Spleen (tissue), 11 donors: Measurements from ENCODE around the gene SLC39A11. TPM values are rescaled to one million over a fixed set of nuclear protein-coding genes. Genes with fewer than 3 reads are reported as not detected.

Experiments
- DNase-seq: peaks from one replicate; pipeline ENCODE4 v3.0.0-alpha.2; 2020
- H3K27ac ChIP-seq, 8 donors: fragments of 200-600 bp; sonication (generic) in 7 of 8; 1 replicate in 4 of 8; 2 replicates in 4 of 8; pipeline versions ENCODE4 v1.5.0 to v1.8.0; 2016 to 2021; ENCODE audit warnings: inconsistent platforms in 4 of 8, mild to moderate bottlenecking in 4 of 8, moderate library complexity in 1 of 8
- H3K27me3 ChIP-seq, 7 donors: fragments of 200-600 bp; sonication (generic) in 6 of 7; replicated peaks in 1 of 7; 1 replicate in 4 of 7; 2 replicates in 3 of 7; pipeline versions ENCODE4 v1.5.0 to v1.8.0; 2016 to 2021; ENCODE audit warnings: inconsistent platforms in 3 of 7, mild to moderate bottlenecking in 1 of 7
- H3K36me3 ChIP-seq, 6 donors: fragments of 200-600 bp; sonication (generic) in 5 of 6; 1 replicate in 4 of 6; 2 replicates in 2 of 6; pipeline versions ENCODE4 v1.5.0 to v1.8.0; 2016 to 2021; ENCODE audit warnings: inconsistent platforms in 2 of 6
- H3K4me1 ChIP-seq, 6 donors: fragments of 200-600 bp; sonication (generic) in 5 of 6; 1 replicate in 3 of 6; 2 replicates in 3 of 6; pipeline versions ENCODE4 v1.5.0 to v1.8.0; 2016 to 2021; ENCODE audit warnings: inconsistent platforms in 3 of 6
- H3K4me3 ChIP-seq, 8 donors: fragments of 200-600 bp; sonication (generic) in 7 of 8; 1 replicate in 4 of 8; 2 replicates in 4 of 8; pipeline versions ENCODE4 v1.5.0 to v1.8.0; 2016 to 2021; ENCODE audit warnings: inconsistent platforms in 4 of 8, mild to moderate bottlenecking in 4 of 8, moderate library complexity in 2 of 8
- H3K9me3 ChIP-seq, 8 donors: fragments of 200-600 bp; sonication (generic) in 7 of 8; 1 replicate in 4 of 8; 2 replicates in 4 of 8; pipeline versions ENCODE4 v1.5.0 to v1.8.0; 2016 to 2021; ENCODE audit warnings: inconsistent platforms in 4 of 8
- POLR2A ChIP-seq, 3 donors: fragments of 450-650 bp; IDR thresholded peaks; one replicate each; pipeline ENCODE4 v1.5.1; 2017; ENCODE audit warnings: antibody characterized with exemption in 3 of 3, mild to moderate bottlenecking in 1 of 3
- POLR2AphosphoS5 ChIP-seq, 3 donors: sonication (generic); formaldehyde crosslinking; IDR thresholded peaks; one replicate each; pipeline ENCODE4 v1.5.1; 2017; ENCODE audit warnings: antibody characterized with exemption in 3 of 3
- WGBS, 5 donors: extraction: QIAGEN DNeasy Blood & Tissue Kit in 3 of 5; methylation state at CpG; one replicate each; pipeline versions ENCODE4 v1.1.5 to v1.1.7; 2013 to 2018; 5-methylcytosine and 5-hydroxymethylcytosine counted together
- intact Hi-C: fragments of 100-400 bp; cut with DNase I; formaldehyde crosslinking; loops from one replicate; pipeline ENCODE4 v1.15.0; 2023; ENCODE audit warnings: low total_unique reads
- polyA plus RNA-seq, 3 donors: library from polyadenylated mRNA; stranded (reverse); fragments of 200-250 nt; gene quantifications; one replicate each; pipeline ENCODE4 v1.2.1, GENCODE V29; 2013
- small RNA-seq, 4 donors: library from RNA; depleted of rRNA; stranded (forward); fragments of <200 nt; gene quantifications; one replicate each; pipeline ENCODE3, GENCODE V24; 2016
- total RNA-seq, 7 donors: library from RNA; depleted of rRNA in 3 of 7; stranded (reverse); fragments of >200 nt in 3 of 7; fragmentation: NEBNext Ultra II Directional in 4 of 7; extraction: Animal tissue kit (Norgen Biotek cat#: 25700) in 4 of 7; gene quantifications; one replicate each; pipeline versions ENCODE4 v1.1.0 to v1.2.1, GENCODE V29; 2016 to 2021
- TF ChIP-seq, protein P1 (sequence below), 11 experiments: fragments of 200-600 bp in 7 of 11; fragments of 450-650 bp in 4 of 11; sonication (generic) in 4 of 11; IDR thresholded peaks in 8 of 11; conservative IDR thresholded peaks in 3 of 11; 1 replicate in 7 of 11; 2 replicates in 4 of 11; pipeline versions ENCODE4 v1.4.0 to v1.8.0; 2016 to 2021; ENCODE audit warnings: antibody characterized with exemption in 11 of 11, inconsistent platforms in 4 of 11, mild to moderate bottlenecking in 1 of 11
- donor health status: healthy with polysubstance abuse.
- donor health status: DM: no; HTN: no; CAD: no; lungs with moderate emphysema.
- donor health status: DM: no; HTN: no; CAD: no.
- donor health status: Bipolar disorder and iron deficiency.
- donor health status: healthy.
- donor health status: DM: no; HTN: no; CAD: no.
- donor health status: DM: yes; HTN: yes; CAD: no.

The SLC39A11 gene
- total and polyA plus RNA-seq, 10 donors: 4.1 to 45.2 (median 27.8) TPM

DNA sequence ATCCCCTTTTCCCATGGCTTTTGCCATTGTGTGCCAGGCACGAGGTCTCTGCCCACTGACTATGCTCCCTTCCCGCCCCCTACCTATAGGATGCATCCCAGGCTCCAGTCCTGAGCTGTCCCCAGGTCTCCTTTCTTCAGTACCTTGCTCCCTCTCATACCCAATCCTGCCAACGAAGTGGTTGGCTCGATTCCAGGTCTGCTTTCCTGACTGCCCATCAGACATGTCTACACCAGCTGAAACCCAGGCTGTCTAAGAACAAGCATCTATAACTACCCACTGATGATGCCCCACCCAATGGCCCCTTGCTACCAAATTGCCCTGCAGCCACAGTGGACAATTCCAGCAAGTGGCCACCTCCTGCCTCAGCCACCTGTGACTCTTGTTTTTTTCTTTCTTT is 492.6 kb downstream of the SLC39A11 start:
- no peaks in the 10 kb centered on the region for H3K4me1 ChIP-seq
- no peak for TF ChIP-seq POLR2A (IDR thresholded peaks at IDR 0.05)
- TF ChIP-seq, protein P1, sequence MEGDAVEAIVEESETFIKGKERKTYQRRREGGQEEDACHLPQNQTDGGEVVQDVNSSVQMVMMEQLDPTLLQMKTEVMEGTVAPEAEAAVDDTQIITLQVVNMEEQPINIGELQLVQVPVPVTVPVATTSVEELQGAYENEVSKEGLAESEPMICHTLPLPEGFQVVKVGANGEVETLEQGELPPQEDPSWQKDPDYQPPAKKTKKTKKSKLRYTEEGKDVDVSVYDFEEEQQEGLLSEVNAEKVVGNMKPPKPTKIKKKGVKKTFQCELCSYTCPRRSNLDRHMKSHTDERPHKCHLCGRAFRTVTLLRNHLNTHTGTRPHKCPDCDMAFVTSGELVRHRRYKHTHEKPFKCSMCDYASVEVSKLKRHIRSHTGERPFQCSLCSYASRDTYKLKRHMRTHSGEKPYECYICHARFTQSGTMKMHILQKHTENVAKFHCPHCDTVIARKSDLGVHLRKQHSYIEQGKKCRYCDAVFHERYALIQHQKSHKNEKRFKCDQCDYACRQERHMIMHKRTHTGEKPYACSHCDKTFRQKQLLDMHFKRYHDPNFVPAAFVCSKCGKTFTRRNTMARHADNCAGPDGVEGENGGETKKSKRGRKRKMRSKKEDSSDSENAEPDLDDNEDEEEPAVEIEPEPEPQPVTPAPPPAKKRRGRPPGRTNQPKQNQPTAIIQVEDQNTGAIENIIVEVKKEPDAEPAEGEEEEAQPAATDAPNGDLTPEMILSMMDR (IDR thresholded peaks at IDR 0.05 in 8 of 11, conservative IDR thresholded peaks at IDR 0.05 in 3 of 11): no peak
- TF ChIP-seq POLR2AphosphoS5 (IDR thresholded peaks at IDR 0.05): no peak
- H3K4me3 ChIP-seq: no peak overlapping the region
- no peak overlapping the region for H3K27ac ChIP-seq
- H3K36me3 ChIP-seq: no peaks in the 10 kb centered on the region
- intact Hi-C loops: no loop called here
- H3K27me3 ChIP-seq: peaks cover 0 to 57% (median 5%) of the 10 kb centered on the region in 7 donors
- no peak for DNase-seq
- H3K9me3 ChIP-seq: no peaks in the 10 kb centered on the region
- WGBS, 5 donors: 54 to 73% (median 67%) methylated on average over 4 of the region's 4 CpGs

DNA sequence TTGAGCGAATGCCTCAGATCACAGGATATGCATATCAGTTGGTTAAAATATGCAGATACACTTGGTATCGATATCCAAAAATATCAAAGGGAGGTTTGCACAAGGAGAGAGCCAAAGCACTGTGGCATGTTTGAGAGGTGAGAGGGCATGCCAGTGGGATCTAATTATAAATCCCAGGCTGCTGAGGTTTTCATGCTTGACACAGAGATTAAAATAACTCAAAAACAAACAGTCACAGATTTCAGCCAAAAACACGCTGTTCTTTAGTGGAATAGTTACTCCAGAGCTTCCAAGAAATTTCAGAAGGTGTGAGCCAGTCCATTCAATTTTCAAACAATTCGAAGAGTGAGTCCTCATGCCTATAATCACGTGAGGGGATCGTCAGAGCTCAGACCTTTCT is 493.8 kb downstream of the SLC39A11 start:
- Histone ChIP-seq H3K36me3 (no peaks in the 10 kb centered on the region), H3K4me3 (no peak overlapping the region), H3K4me1 (no peaks in the 10 kb centered on the region), H3K9me3 (no peaks in the 10 kb centered on the region), H3K27ac (no peak overlapping the region), H3K27me3 (peaks cover 0 to 57% (median 6%) of the 10 kb centered on the region in 7 donors)
- intact Hi-C loops: no loop called here
- WGBS, 5 donors: 70 to 75% (median 72%) methylated on average over 6 of the region's 6 CpGs
- DNase-seq: no peak
- no peak for TF ChIP-seq POLR2AphosphoS5 (IDR thresholded peaks at IDR 0.05)
- TF ChIP-seq POLR2A (IDR thresholded peaks at IDR 0.05): no peak
- TF ChIP-seq, protein P1 (IDR thresholded peaks at IDR 0.05 in 8 of 11, conservative IDR thresholded peaks at IDR 0.05 in 3 of 11): no peak

DNA sequence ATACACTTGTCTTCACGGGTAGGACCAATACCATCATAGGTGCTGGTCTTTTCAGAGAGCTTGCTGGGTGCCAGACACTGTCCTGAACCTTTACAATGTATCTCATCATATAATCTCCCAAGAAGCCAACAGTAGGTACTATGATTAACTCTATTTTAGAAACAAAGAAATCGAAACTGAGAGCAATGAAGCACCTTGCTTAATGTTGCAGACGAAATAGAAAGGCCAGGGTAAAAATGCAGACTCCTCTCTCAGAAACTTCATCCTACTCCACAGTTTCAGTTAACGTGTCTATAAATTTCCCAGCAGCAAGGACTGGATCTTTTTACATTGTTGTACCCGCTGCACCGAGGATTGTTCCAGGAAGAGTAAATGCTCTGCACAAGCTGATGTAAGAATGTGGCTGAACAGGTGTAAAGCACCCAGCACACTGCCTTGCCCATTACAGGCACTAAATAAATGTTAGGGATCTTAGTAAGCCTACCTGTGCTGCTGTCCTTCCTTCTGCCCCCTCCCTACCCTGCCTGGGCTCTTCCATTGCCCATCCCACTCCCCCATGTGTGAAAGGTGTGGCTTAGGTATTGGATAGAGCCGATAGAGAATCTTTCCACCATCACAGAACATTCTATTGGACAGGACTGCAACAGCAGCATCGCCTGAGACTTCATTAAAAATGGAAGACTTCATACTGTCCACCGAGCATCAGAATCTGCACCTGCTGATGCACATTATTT is 495.0 kb downstream of the SLC39A11 start:
- Histone ChIP-seq H3K36me3 (no peaks in the 10 kb centered on the region), H3K27me3 (peaks cover 0 to 60% (median 11%) of the 10 kb centered on the region in 7 donors), H3K27ac (no peak overlapping the region), H3K4me3 (no peak overlapping the region), H3K4me1 (peaks cover 0 to 6% (median 3%) of the 10 kb centered on the region in 6 donors), H3K9me3 (no peaks in the 10 kb centered on the region)
- no peak for DNase-seq
- 70 to 80% (median 76%) methylated on average over 9 of the region's 9 CpGs for WGBS, 5 donors
- TF ChIP-seq POLR2AphosphoS5 (IDR thresholded peaks at IDR 0.05) (no peak), POLR2A (IDR thresholded peaks at IDR 0.05) (no peak)
- TF ChIP-seq, protein P1 (IDR thresholded peaks at IDR 0.05 in 8 of 11, conservative IDR thresholded peaks at IDR 0.05 in 3 of 11): no peak
- intact Hi-C loops: no loop called here

Small RNA genes within 50 kb of the gene (small RNA-seq; reads per million reads assigned to genes)
- 0 reads per million in 4 donors for gene RF00422

Other genes with a start within 250 kb of the SLC39A11 start
- gene SSTR2, start 72.3 kb upstream of the SLC39A11 start, total RNA-seq: 10 to 100 TPM in 5 of 7 donors, 1 to 10 TPM in 2; 6.5 to 23.7 (median 16.2) TPM
- 1 to 10 TPM; 1.0 to 2.6 (median 2.3) TPM for gene SSTR2, start 72.3 kb upstream of the SLC39A11 start, polyA plus RNA-seq
- 10 to 100 TPM; 31.9 to 48.8 (median 36.1) TPM for gene COG1, start 100.4 kb upstream of the SLC39A11 start, total RNA-seq
- gene COG1, start 100.4 kb upstream of the SLC39A11 start, polyA plus RNA-seq: 10 to 100 TPM in 2 of 3 donors, 1 to 10 TPM in 1; 8.9 to 10.5 (median 10.4) TPM
- gene CPSF4L, start 169.2 kb upstream of the SLC39A11 start, total RNA-seq: not detected
- gene CPSF4L, start 169.2 kb upstream of the SLC39A11 start, polyA plus RNA-seq: not detected
- gene CDC42EP4, start 219.3 kb upstream of the SLC39A11 start, total RNA-seq: 10 to 100 TPM; 31.9 to 69.6 (median 50.1) TPM
- 10 to 100 TPM in 2 of 3 donors, 1 to 10 TPM in 1; 7.9 to 14.0 (median 13.9) TPM for gene CDC42EP4, start 219.3 kb upstream of the SLC39A11 start, polyA plus RNA-seq